ENCODE results near the gene SLC7A4.
"Not testable (repeated sequence)": the region's sequence is repeated elsewhere in the genome, so short reads cannot be mapped to it uniquely, and the experiment has no call there.

Gene SLC7A4, protein sequence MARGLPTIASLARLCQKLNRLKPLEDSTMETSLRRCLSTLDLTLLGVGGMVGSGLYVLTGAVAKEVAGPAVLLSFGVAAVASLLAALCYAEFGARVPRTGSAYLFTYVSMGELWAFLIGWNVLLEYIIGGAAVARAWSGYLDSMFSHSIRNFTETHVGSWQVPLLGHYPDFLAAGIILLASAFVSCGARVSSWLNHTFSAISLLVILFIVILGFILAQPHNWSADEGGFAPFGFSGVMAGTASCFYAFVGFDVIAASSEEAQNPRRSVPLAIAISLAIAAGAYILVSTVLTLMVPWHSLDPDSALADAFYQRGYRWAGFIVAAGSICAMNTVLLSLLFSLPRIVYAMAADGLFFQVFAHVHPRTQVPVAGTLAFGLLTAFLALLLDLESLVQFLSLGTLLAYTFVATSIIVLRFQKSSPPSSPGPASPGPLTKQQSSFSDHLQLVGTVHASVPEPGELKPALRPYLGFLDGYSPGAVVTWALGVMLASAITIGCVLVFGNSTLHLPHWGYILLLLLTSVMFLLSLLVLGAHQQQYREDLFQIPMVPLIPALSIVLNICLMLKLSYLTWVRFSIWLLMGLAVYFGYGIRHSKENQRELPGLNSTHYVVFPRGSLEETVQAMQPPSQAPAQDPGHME

GRCh38 chr22:21032037-21032867 lies at the start of gene SLC7A4:
Gene SLC7A4 (minus strand): TSS chr22:21032561. CDS start chr22:21031812, 749 bp downstream.
- intact Hi-C loops (cut with DNase I) = no loop called here

GRCh38 chr22:21080435-21081137 lies 48.2 kb upstream of the SLC7A4 start:
- no peak for DNase-seq
- intact Hi-C loops (cut with DNase I) = no loop called here

More at GRCh38 chr22:21032037-21032867, at the start of gene SLC7A4:
- peak in 7 of 10 donors; percentile 45 to 94 (median 59) for DNase-seq

DNA sequence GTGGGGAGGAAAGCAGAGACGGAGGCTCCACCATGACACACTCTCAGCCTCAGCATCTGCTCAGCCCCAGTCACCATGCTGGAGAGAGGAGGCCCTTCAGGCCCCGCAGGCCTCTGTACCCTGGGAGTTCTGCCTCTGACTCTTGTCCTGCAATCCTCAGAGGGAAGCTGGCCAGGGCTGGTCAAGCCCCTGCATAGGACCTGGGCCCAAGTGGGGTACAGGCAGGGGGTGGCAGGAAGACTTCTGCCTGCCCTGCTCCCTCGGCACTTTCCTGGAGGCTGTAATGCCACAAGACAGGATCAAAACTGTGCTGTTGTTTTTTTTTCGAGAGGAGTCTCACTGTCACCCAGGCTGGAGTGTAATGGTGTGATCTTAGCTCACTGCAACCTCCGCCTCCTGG lies 47.1 kb upstream of the SLC7A4 start:
- intact Hi-C loops (cut with DNase I) = no loop called here
- no peak for DNase-seq

- DNase-seq = no peak
- intact Hi-C loops (cut with DNase I) = no loop called here
These were observed 46.6 kb upstream of the SLC7A4 start for GRCh38 chr22:21078916-21079315.

GRCh38 chr22:21077884-21078508 lies 45.6 kb upstream of the SLC7A4 start:
- DNase-seq = no peak
- intact Hi-C loops (cut with DNase I) = no loop called here

DNA sequence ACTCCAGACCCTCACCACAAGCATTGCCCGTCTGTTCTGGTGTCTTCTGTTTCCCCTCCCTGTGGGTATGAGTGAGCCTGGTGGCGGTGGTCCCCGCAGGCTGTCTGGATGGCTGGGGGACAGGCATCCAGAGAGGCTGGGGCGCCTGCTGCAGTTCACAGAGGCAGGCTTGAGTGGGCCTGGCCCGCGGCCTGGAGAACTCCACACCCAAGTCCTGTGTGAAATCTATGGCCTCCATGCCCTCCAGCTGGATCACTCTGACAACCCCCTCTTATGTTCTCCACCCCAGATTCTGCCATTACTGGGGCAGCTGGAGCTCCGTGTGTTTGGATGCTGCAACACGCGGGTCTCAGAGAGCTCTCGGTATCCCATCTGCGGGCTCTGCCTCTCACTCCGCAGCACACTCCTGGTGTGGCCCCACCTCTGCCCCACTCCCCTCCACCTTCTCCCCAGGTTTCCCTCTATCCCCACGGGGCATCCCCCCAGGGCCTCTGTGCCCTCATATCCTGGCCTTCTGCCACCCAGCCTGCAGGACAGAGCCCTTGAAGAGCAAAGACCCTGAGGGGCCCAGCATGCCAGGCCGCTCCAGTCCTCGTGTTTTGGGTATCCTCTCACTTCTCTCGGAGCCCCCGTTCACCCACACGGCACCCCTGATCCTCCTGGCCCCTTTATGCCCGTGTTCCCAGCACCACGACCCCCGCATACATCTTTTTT lies 44.7 kb upstream of the SLC7A4 start:
- DNase-seq = no peak
- intact Hi-C loops (cut with DNase I) = no loop called here

DNA sequence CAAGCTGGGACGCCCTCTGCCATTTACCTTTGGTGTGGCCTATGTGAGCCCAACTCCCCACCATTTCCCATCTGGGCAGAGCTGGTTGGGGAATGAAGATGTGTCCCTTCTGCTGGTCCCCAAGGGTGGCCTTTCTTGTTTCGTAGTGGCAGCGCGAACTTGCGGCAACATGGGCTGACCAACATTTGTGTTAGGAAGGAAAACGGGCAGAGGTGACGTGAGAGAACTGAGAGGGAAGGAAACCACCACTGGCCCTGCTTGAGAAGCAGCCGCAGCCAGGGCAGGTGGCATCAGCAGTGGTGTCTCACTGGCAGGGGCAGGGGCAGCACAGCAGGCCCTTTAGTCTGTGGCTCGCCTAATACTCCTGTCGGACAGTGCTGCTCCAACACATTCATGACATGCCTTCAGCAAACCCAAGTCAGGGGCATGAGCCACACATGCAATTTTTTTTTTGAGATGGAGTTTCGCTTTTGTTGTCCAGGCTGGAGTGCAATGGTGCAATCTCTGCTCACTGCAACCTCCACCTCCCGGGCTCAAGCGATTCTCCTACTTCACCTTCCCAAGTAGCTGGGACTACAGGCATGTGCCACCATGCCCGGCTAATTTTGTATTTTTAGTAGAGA lies 43.3 kb upstream of the SLC7A4 start:
- intact Hi-C loops (cut with DNase I) = no loop called here

GRCh38 chr22:21074102-21074715 lies 41.8 kb upstream of the SLC7A4 start:
- intact Hi-C loops (cut with DNase I) = no loop called here
- no peak for DNase-seq

More for the DNA sequence above, 43.3 kb upstream of the SLC7A4 start:
- DNase-seq = no peak

- intact Hi-C loops (cut with DNase I) = no loop called here
- no peak for DNase-seq
These were observed 41.1 kb upstream of the SLC7A4 start for GRCh38 chr22:21073482-21073881.

DNA sequence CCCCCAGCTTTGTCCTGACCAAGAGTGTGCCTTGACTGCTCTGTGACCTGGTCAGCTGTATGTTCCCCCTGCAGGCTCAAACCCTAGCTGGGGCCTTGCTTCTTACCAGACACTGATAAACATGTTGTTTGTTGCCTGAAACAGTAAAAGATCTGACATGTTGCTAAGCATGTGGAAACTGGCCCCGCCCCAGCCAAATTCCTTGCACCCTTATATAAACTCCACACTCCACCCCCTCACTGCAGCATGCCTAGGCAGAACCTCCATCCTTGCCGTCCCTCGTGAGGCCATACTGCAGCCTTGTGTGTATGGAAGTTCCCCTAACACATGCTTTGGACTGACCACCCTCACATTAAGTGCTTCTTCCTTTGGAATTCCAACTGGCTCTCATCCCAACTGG lies 40.7 kb upstream of the SLC7A4 start:
- DNase-seq = no peak
- intact Hi-C loops (cut with DNase I) = no loop called here

DNA sequence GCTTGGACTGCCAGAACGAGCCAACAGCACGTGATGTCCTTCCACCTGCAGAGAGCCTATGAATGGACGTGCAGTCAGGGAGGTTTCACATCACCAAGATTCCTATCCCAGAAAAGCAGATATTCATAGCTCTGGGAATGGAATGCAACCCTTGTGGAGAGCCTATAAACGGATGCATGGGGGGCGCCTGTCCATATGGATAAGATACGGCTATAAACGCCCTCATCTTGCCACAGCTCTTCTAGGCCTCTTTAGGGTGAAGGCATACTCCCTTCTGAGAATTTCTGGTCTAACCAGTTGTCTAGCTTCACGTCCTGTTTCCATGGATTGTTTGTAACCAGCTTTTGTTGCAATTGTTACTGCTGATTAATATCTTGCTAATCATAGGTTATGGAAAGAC lies 39.4 kb upstream of the SLC7A4 start:
- DNase-seq; intact Hi-C loops (cut with DNase I): not testable (repeated sequence)

- intact Hi-C loops (cut with DNase I) = no loop called here
These were observed 38.6 kb upstream of the SLC7A4 start for GRCh38 chr22:21070690-21071615.

DNA sequence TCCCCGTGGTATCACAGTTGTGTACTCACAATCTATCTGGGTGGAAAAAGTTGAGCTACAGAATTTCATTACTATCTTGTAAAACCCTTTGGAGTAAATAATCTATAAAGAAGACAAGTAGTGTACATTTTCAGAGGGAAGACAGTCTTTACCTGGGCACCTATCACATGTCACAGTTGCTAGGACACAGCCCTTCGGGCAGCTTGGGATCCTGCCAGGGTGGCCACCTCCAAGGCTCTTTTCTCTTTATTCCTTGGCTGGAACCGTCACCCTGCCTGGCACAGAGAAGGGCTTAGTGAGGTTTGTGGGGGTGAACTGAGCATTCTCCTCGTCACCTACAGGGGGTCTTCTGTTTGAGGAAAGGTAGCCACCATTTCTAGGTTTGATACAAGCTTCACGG lies 37.0 kb upstream of the SLC7A4 start:
- DNase-seq = no peak
- intact Hi-C loops (cut with DNase I) = no loop called here

More at GRCh38 chr22:21070690-21071615, 38.6 kb upstream of the SLC7A4 start:
- DNase-seq = no peak

DNA sequence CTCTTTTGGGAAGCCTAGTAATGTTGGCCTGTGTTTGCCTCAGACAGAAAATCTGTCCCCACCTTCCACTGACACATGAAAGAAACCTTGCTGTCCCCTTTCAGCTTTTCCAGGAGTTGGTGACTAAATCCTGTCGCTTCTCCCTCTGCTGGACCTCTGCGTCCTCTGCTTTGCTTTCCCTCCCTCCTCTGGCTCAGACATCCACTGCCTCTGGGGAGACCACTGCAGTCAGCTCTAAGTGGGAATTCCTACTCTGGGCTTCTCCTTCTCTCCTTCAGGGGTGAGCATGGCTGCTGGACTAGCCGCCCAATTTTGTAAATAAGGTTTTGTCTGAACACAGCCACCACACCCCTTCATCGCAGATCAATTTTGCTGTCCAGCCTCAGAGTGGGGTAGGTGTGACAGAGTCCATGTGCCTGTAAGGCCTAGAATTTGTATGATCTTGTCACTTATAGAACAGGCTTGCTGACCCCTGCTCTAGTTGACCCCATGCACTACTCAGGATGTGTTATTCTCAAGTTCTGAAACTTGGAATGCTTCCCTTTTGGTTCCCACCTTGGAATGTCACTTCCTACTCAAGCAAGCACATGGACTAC lies 36.4 kb upstream of the SLC7A4 start:
- DNase-seq = no peak

DNA sequence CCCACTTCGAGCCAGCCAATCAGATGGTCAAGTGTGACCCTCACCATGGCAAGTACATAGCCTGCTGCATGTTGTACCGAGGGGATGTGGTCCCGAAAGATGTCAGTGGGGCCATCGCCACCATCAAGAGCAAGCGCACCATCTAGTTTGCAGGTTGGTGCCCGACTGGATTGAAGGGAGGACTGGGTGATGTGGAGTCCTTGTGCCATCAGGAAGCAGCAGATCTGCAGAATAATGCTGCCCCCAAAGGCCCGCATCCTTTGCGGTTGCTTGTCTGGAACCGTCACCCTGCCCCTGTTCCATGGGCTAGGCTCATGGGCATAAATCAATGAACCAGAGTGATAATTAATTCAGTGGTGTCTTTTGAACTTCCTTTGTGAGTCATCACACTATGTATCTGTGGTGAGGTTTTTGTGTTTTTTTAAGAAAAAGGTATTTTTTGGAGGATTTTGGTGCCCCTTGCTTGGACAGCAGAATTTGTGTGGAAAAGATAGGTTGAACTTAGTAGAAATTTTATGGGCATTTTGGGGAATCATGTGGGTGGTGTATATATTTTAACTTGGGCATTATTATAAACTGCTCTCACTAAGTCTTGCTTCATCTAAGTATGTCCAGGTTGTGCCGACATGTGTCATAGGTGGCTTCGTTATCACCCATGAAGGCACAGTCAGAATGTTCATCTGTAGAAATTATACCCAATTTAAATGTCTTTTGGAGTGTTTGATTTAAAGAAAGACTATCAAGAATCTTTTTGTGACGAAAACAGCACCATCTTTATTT lies 35.7 kb upstream of the SLC7A4 start:
- intact Hi-C loops (cut with DNase I) = no loop called here
- no peak for DNase-seq

More for the DNA sequence above, 36.4 kb upstream of the SLC7A4 start:
- intact Hi-C loops (cut with DNase I) = no loop called here

Data from posterior cingulate gyrus (tissue), 11 donors.